HCT116 (cell line): Measurements from ENCODE around the gene C3AR1. TPM values are rescaled to one million over a fixed set of nuclear protein-coding genes. Genes with fewer than 3 reads are reported as not detected.

Experiments used
- ATAC-seq: fragments of 200-7000 bp; cut with Tn5 transposase; 2 replicates; pipeline ENCODE4 v1.9.1; 2020; ENCODE audit warnings: mild to moderate bottlenecking, moderate library complexity
- BruUV-seq: library from RNA; stranded (reverse); fragments of 400-500 nt; replicated peaks from 2 replicates; lab custom pipeline; 2021; lab: Mats Ljungman, UMichigan
- CTCF ChIA-PET: fragments of 300-600 bp; sonication (Branson Sonifier 250); formaldehyde crosslinking; loops from one replicate; lab custom pipeline; 2021; ENCODE audit warnings: antibody characterized with exemption; lab: Charles Lee
- POLR2A ChIA-PET: fragments of 300-600, 350-600 bp; sonication (Branson Sonifier 250); formaldehyde crosslinking; loops from one replicate; lab custom pipeline; 2021; ENCODE audit warnings: antibody characterized with exemption; lab: Charles Lee
- RAD21 ChIA-PET, 2 experiments: fragments of 300-600 bp; sonication (Branson Sonifier 250); formaldehyde crosslinking; loops; one replicate each; lab custom pipeline; 2023; ENCODE audit warnings: low total read pairs in 2 of 2; ENCODE audit not compliant: uncharacterized antibody in 2 of 2, unreplicated experiment in 2 of 2, low non-redundant PET in 1 of 2; lab: Charles Lee
- DNase-seq: peaks from one replicate; pipeline ENCODE4 v3.0.0-alpha.2; 2010; ENCODE audit warnings: low read depth, low spot score
- H2AFZ ChIP-seq: fragments of 200-600 bp; shearing (Covaris generic), sonication (generic); 2 replicates; pipeline ENCODE4 v1.6.1; 2017; ENCODE audit warnings: low read depth, mixed run types, mixed read lengths, antibody characterized with exemption, low read length; ENCODE audit not compliant: poor library complexity, severe bottlenecking
- H3K27ac ChIP-seq: 2 replicates; pipeline ENCODE4 v1.5.1; 2012; ENCODE audit warnings: low read depth, low read length
- H3K27me3 ChIP-seq: fragments of 200-600 bp; sonication (generic); 2 replicates; pipeline ENCODE4 v1.6.1; 2016; ENCODE audit warnings: mixed run types, low read length, mixed read lengths; ENCODE audit not compliant: insufficient read depth
- H3K36me3 ChIP-seq, 2 experiments: fragments of 200-500 bp in 1 of 2; fragments of 200-600 bp in 1 of 2; sonication (Bioruptor generic) in 1 of 2; sonication (generic) in 1 of 2; 2 replicates each; pipeline versions ENCODE4 v1.5.1 to v1.6.1; 2014 to 2016; ENCODE audit warnings: low read length in 2 of 2, inconsistent platforms in 1 of 2, mixed read lengths in 1 of 2, mixed run types in 1 of 2; ENCODE audit not compliant: insufficient read depth in 2 of 2, control insufficient read depth in 1 of 2
- H3K4me1 ChIP-seq, 2 experiments: fragments of 200-600 bp in 1 of 2; sonication (generic) in 1 of 2; 2 replicates each; pipeline versions ENCODE4 v1.5.1 to v1.6.1; 2012 to 2017; ENCODE audit warnings: low read length in 2 of 2, inconsistent platforms in 1 of 2, mild to moderate bottlenecking in 1 of 2, mixed read lengths in 1 of 2, mixed run types in 1 of 2, moderate library complexity in 1 of 2; ENCODE audit not compliant: insufficient read depth in 2 of 2, control insufficient read depth in 1 of 2
- H3K4me2 ChIP-seq: fragments of 200-600 bp; sonication (generic); 2 replicates; pipeline ENCODE4 v1.6.1; 2017; ENCODE audit warnings: mixed run types, low read length, mixed read lengths
- H3K4me3 ChIP-seq, 2 experiments: fragments of 200-600 bp in 1 of 2; sonication (generic) in 1 of 2; replicated peaks in 1 of 2; 2 replicates each; pipeline ENCODE4 v1.5.1; 2011 to 2016; ENCODE audit warnings: low read length in 2 of 2, control low read depth in 1 of 2, low read depth in 1 of 2, mild to moderate bottlenecking in 1 of 2, mixed read lengths in 1 of 2, mixed run types in 1 of 2
- H3K79me2 ChIP-seq: fragments of 200-600 bp; sonication (generic); 2 replicates; pipeline ENCODE4 v1.6.1; 2017; ENCODE audit warnings: mild to moderate bottlenecking, mixed run types, low read length, moderate library complexity, mixed read lengths; ENCODE audit not compliant: insufficient read depth
- H3K9ac ChIP-seq: fragments of 200-600 bp; sonication (generic); 2 replicates; pipeline ENCODE4 v1.6.1; 2016; ENCODE audit warnings: low read length, mixed read lengths
- H3K9me2 ChIP-seq: fragments of 200-600 bp; sonication (generic), shearing (Covaris generic); 2 replicates; pipeline ENCODE4 v1.6.1; 2017; ENCODE audit warnings: mixed run types, mild to moderate bottlenecking, moderate library complexity; ENCODE audit not compliant: insufficient read depth
- H3K9me3 ChIP-seq, 2 experiments: fragments of 200-500 bp in 1 of 2; fragments of 200-600 bp in 1 of 2; sonication (Bioruptor generic) in 1 of 2; sonication (generic) in 1 of 2; 2 replicates each; pipeline ENCODE4 v1.6.1; 2014 to 2017; ENCODE audit warnings: low read length in 2 of 2, mixed read lengths in 2 of 2, inconsistent platforms in 1 of 2, low read depth in 1 of 2, mild to moderate bottlenecking in 1 of 2, mixed run types in 1 of 2, moderate library complexity in 1 of 2; ENCODE audit not compliant: control insufficient read depth in 1 of 2, insufficient read depth in 1 of 2
- H4K20me1 ChIP-seq: fragments of 200-600 bp; sonication (generic), shearing (Covaris generic); 2 replicates; pipeline ENCODE4 v1.6.1; 2017; ENCODE audit warnings: mixed run types, mild to moderate bottlenecking, moderate library complexity; ENCODE audit not compliant: insufficient read depth
- CTCF ChIP-seq, 3 experiments: fragments of 200-600 bp in 1 of 3; sonication (generic) in 1 of 3; IDR thresholded peaks in 2 of 3; conservative IDR thresholded peaks in 1 of 3; 2 replicates each; pipeline ENCODE4 v1.5.1; 2012 to 2017; ENCODE audit warnings: low read depth in 2 of 3, low read length in 2 of 3, antibody characterized with exemption in 1 of 3, borderline replicate concordance in 1 of 3, control low read depth in 1 of 3, mild to moderate bottlenecking in 1 of 3, mixed read lengths in 1 of 3, mixed run types in 1 of 3, moderate library complexity in 1 of 3; ENCODE audit not compliant: insufficient read depth in 1 of 3
- POLR2A ChIP-seq: IDR thresholded peaks from 2 replicates; pipeline ENCODE4 v1.7.0; 2011; ENCODE audit warnings: borderline replicate concordance; ENCODE audit not compliant: insufficient read depth, insufficient read length; ENCODE audit errors: extremely low read depth
- REST ChIP-seq: IDR thresholded peaks from 2 replicates; pipeline ENCODE4 v1.6.1; 2012; ENCODE audit warnings: low read depth
- SP1 ChIP-seq: IDR thresholded peaks from 2 replicates; pipeline ENCODE4 v1.6.1; 2012; ENCODE audit warnings: low read depth
- SRF ChIP-seq: IDR thresholded peaks from 2 replicates; pipeline ENCODE4 v1.6.1; 2012; ENCODE audit warnings: low read depth
- YY1 ChIP-seq: IDR thresholded peaks from 2 replicates; pipeline ENCODE4 v1.6.1; 2011; ENCODE audit warnings: low read length, low read depth, moderate library complexity, mild to moderate bottlenecking; ENCODE audit not compliant: insufficient replicate concordance; ENCODE audit errors: extremely low read depth
- ZBTB33 ChIP-seq: IDR thresholded peaks from 2 replicates; pipeline ENCODE4 v1.6.1; 2011; ENCODE audit warnings: mild to moderate bottlenecking, low read length, moderate library complexity; ENCODE audit not compliant: insufficient replicate concordance; ENCODE audit errors: extremely low read depth
- ZFX ChIP-seq: fragments of 450-650 bp; IDR thresholded peaks from 2 replicates; pipeline ENCODE4 v1.6.1; 2017
- ZNF274 ChIP-seq: fragments of 200-500 bp; sonication (Bioruptor generic); IDR thresholded peaks from 2 replicates; pipeline ENCODE4 v1.6.1; 2014; ENCODE audit warnings: mild to moderate bottlenecking, low read depth, low read length, inconsistent platforms
- intact Hi-C: fragments of 100-400 bp; cut with micrococcal nuclease; formaldehyde crosslinking; loops from 2 replicates; pipeline ENCODE4 v1.10.0; 2022
- total RNA-seq: library from RNA; stranded (reverse); gene quantifications from one replicate; pipeline ENCODE4 v1.2.1, GENCODE V29; 2021; ENCODE audit not compliant: unreplicated experiment

C3AR1 gene
- total RNA-seq, 1 experiment from 2014 or later, result not detected

GRCh38 chr12:8014836-8015235 is 51.3 kb downstream of the C3AR1 start:
- no peaks in the 10 kb centered on the region for H3K27me3 ChIP-seq
- BruUV-seq, result no TSS peak
- H3K79me2 ChIP-seq, result no peaks in the 10 kb centered on the region
- H3K36me3 ChIP-seq, result no peaks in the 10 kb centered on the region
- no peak for ATAC-seq
- H3K9me2 ChIP-seq, result no peaks in the 10 kb centered on the region
- intact Hi-C loops, result no loop called here
- RAD21 ChIA-PET, result no interaction called here
- H3K9me3 ChIP-seq, result no peaks in the 10 kb centered on the region
- no peak for DNase-seq
- no peak overlapping the region for H3K9ac ChIP-seq
- H3K4me3 ChIP-seq, result no peak overlapping the region
- no peak overlapping the region for H3K4me2 ChIP-seq
- peaks cover 9 to 28% of the 10 kb centered on the region in 2 experiments for H3K4me1 ChIP-seq
- POLR2A ChIA-PET, result no interaction called here
- CTCF ChIA-PET, result no interaction called here
- no peaks in the 10 kb centered on the region for H4K20me1 ChIP-seq
- TF ChIP-seq SP1 (no peak), REST (peak; percentile 51)
- no peak overlapping the region for H3K27ac ChIP-seq
- H2AFZ ChIP-seq, result no peak overlapping the region

- Histone ChIP-seq H3K27ac (no peak overlapping the region), H4K20me1 (no peaks in the 10 kb centered on the region), H3K4me3 (no peak overlapping the region), H2AFZ (no peak overlapping the region), H3K27me3 (no peaks in the 10 kb centered on the region), H3K9me2 (no peaks in the 10 kb centered on the region), H3K9ac (no peak overlapping the region), H3K4me2 (no peak overlapping the region), H3K4me1 (peaks cover 6 to 12% of the 10 kb centered on the region in 2 experiments), H3K79me2 (no peaks in the 10 kb centered on the region), H3K36me3 (no peaks in the 10 kb centered on the region), H3K9me3 (no peaks in the 10 kb centered on the region)
- intact Hi-C loops, result no loop called here
- RAD21 ChIA-PET, result no interaction called here
- no TSS peak for BruUV-seq
- DNase-seq (no peak), ATAC-seq (no peak)
- CTCF ChIA-PET, result no interaction called here
- POLR2A ChIA-PET, result no interaction called here
- TF ChIP-seq CTCF (IDR thresholded peaks at IDR 0.05 in 2 of 3, conservative IDR thresholded peaks at IDR 0.05 in 1 of 3; ENCODE audit: borderline replicate concordance in 1 of 3, insufficient read depth in 1 of 3, low read depth in 2 of 3, low read length in 2 of 3), result no peak
- no peak for TF ChIP-seq POLR2A
- TF ChIP-seq ZNF274, result no peak
- no peak for TF ChIP-seq SRF
- TF ChIP-seq ZFX, result no peak
- TF ChIP-seq YY1, result no peak
- no peak for TF ChIP-seq ZBTB33
Measured at GRCh38 chr12:8012651-8013309, 53.4 kb downstream of the C3AR1 start.
